Activated naive CD4-positive, alpha-beta T cell (primary cell): Measurements from ENCODE around the gene PRSS38.

Experiments used
- DNase-seq, 4 experiments: peaks; one replicate each; lab custom pipeline; 2025; lab: John Stamatoyannopoulos, UW

Gene PRSS38

DNA sequence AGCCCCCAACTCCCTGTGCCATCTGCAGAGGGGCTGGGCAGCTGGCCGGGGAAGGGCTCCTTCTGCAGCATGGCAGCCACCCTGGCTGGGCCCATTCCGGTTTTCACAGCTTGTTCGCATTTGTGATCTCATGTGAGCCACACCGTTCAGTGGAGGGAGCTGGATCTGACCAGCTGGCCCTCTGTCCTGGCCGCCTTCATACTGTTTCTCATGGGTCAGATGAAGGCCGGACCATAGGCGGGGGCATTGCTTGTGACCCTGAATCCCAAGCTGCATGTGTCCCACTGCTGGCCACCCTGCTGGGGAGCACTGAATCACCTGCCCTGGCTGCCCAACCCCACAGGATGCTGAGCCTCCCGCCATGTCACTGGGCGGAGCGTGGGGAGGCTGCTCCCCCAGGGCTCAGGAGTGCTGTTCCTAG, 36.4 kb upstream of the PRSS38 start:
- no peak for DNase-seq

DNA sequence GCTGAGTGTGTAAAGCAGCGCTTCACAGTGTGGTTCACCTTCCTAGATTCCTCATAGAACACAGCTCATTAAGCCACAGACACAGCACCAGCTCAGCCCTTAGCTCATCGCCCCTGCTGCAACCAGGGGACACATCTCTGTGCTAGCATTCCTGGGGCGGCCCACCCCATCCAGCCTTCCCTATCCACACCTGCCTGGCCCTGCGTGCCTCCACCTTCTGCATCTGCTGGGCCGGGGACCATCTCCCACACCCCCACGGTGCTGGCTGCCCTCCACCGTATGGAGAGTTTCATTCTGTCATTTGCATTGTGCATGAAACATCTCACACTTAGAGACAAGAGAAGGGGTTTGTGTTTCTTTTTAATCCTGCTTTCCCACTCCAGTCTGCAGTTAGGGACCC, 35.8 kb upstream of the PRSS38 start:
- DNase-seq = no peak

DNA sequence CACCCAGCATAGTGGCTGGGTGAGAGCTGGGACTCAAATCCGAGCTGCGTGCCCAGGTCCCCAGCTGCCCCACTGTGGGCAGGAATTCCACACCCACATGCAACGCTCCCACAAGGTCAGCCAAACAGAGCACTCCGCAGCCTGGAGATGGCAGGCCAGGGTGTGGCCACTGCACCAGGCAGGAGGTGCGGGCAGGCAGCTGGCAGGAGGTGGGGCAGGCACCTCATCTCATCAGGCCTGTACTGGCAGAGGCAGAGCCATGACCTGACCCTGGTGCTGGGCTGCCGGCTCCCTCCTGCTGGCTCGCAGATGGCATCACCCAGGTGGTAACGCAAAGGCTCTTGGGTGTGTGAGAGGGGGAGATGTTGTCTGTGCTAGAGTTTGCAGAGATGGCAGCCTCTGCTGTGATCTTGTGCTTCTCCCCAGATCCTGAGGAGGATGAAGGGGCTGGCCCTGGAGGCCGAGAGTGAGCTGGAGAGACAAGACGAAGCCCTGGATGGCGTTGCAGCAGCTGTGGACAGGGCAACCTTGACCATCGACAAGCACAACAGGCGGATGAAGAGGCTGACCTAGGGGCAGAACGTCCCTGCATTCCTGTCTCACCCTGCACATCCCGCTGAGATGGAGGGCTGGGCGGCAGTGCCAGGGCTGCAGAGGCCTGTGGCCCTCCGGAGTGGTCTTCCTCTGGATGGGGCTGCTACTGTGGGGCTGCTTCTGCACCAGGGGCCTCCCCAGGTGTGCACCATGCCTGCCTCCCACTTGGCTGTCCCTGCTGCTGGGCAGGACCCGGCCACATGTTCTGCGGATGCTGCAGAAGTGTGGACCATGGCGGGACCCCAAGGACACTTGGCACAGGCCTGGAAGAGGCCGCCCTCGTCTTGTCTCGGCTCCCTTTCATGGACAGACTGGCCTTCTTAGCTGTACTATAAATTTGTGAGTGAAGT, 35.1 kb upstream of the PRSS38 start:
- DNase-seq = no peak

DNA sequence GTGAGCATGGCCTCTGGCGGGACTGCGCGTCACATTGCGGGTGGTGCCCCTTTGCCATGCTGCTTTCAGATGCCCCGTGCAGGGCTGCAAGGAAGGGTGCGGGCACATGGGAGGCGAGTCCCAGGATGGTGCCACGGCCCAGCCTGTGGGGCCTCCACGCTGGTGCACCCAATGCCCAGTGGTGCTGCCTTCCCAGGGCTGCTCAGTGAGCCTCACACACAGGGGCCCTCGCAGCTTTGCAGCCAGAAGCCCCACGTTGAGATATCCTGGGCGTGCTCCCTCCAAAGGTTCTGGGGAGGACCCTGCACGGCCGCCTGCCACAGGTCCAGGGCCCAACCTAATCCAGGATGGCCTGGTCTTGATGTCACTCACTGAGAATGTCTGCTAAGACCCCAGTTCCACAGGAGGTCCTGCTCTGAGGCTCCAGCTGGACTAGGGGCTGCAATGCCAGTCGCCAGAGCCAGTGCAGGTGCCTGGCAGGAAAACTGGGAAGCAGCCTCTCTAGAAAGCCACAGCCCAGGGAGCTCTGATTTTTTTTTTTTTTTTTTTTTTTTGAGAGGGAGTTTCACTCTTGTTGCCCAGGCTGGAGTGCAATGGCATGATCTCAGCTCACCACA, 34.1 kb upstream of the PRSS38 start:
- no peak for DNase-seq

DNA sequence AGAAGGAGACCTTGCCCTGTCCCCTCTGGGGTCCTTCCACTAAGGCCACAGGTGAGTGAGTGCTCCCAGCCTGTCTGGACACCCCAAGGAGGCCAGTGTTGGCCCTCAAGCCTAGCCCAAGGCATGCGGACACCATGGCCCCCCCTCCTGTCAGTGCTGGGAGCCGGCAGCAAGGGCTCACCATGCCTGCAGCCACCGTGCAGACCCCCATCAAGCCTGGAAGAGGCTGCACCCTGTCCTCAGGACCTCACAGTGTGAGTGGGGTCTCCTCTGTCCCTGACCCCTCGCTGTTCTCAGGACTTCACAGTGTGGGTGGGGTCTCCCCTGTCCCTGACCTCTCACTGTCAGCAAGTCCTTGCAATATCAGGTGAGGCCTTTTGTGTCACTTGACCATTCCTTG, 33.2 kb upstream of the PRSS38 start:
- no peak for DNase-seq

- DNase-seq = no peak
These were observed 30.2 kb upstream of the PRSS38 start for GRCh38 chr1:227785094-227785804.

- no peak for DNase-seq
These were observed 29.4 kb upstream of the PRSS38 start for GRCh38 chr1:227785805-227786671.

GRCh38 chr1:227786673-227787512, 28.6 kb upstream of the PRSS38 start:
- DNase-seq = no peak

- DNase-seq = peak; percentile 73 to 96 (median 84)
These were observed 27.8 kb upstream of the PRSS38 start for GRCh38 chr1:227787513-227788270.

- DNase-seq = no peak
These were observed 27.0 kb upstream of the PRSS38 start for GRCh38 chr1:227788271-227789083.

- DNase-seq = no peak
These were observed 26.1 kb upstream of the PRSS38 start for GRCh38 chr1:227789084-227790033.

DNA sequence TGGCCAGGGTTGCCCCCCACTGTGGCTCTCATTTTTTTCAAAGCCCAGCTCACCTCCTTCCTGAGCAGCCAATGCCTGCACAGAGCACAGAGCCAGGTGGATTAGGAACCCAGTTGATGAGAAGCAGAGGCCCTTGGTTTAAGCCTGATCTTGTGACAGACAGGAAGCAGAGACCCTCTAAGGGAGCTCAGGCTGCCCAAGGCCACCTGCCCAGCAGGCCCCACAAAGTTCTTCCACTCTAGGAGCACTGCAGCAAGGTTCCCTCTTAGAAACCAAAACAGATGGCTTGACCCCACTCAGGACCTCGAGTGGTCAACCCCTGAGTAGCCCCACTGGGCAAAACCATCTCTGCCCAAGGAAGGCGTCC, 25.5 kb upstream of the PRSS38 start:
- no peak for DNase-seq

- DNase-seq = no peak
These were observed 24.6 kb upstream of the PRSS38 start for GRCh38 chr1:227790868-227791267.

DNA sequence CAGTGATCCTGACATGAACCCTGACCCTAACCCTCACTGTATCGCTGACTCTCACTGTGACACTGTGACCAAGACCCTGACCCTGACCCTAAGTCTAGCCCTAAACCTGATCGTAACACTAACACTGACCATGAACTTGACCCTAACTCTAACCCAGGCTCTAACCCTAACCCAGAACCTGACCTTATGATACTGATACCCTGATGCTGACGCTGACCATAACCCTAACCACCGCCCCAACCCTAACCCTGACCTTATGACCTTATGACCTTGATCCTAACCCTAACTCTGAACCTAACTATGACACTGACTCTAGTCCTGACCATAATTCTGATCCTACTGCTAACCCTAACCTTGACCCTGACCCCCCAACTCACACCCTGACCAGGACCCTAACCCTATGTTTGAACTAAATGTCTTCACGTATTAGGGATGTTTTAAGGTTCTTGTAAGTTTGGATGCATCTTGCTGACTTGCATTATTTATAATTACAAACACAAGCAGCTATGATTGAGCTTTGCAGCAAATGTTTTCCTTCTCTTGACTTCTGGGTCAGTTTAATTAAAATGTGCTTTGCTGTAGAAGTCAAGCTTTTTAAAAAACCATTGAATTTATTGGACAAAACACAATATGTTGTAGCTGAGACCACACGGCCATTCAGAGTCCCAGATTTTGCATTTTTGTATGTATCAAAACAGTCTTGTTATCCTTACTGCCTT, 23.9 kb upstream of the PRSS38 start:
- no peak for DNase-seq

DNA sequence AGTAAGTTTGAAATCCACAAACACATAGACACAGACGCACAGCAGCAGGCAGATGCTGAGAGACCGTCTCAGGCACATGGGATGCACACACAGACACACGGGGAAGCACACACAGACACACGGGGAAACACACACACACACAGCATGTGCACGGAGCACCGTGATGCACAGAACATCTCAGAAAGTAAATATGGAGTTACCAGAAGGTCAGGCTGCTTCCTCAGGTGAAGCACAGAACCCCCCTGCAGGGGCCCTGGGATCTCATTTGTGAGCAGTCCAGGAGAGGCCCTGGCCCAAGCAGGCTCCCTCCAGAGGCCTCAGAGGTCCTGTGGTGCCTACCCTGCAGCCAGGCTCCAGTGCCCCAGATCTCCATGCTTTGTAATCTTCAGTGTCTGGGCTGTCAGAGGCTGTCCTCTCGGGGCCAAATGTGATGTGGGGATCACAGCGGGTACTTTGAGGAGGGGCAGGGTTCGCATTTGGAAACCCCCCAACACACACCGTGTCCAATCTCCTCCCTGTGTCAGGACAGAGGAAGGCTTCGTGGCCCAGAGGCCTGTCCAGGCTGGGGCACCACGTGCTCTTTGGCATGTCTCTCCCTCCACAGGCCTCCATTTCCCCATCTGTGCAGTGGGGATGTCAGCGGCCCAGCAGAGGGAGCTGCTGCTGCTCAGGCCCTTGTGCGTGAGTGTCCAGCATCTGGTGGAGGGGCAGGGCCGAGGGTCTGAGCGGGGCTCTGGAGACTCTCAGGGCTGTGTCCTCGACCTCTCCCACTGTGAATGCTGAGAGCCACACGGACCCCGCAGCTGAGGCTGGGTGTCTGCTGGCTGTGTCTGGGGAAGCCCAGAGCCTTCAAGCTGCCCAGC, 23.0 kb upstream of the PRSS38 start:
- no peak for DNase-seq
